ENCODE measurements around the gene PARN.

GRCh38 chr16:14527411-14528044 is 102.5 kb downstream of the PARN start:
- TF ChIP-seq CTCF (IDR thresholded peaks at IDR 0.05) (no peak), POLR2AphosphoS5 (IDR thresholded peaks at IDR 0.05; ENCODE audit: low read depth, low read length) (no peak), SIN3A (IDR thresholded peaks at IDR 0.05; ENCODE audit: borderline replicate concordance, insufficient read depth, low read depth, low read length) (no peak), REST (IDR thresholded peaks at IDR 0.05; ENCODE audit: insufficient read depth in 1 of 2, low read depth in 2 of 2, low read length in 1 of 2) (no peak)
